NB4 (cell line): ENCODE data around the gene FPR3.

Experiments used
- MAX ChIP-seq: IDR thresholded peaks from 2 replicates; pipeline ENCODE4 v1.6.1; 2011; ENCODE audit warnings: low read depth, low read length
- POLR2A ChIP-seq: IDR thresholded peaks from 2 replicates; pipeline ENCODE4 v1.6.1; 2011; ENCODE audit warnings: mild to moderate bottlenecking; ENCODE audit not compliant: insufficient read length; ENCODE audit errors: extremely low read depth
- TF ChIP-seq, protein P1 (sequence below): IDR thresholded peaks from one replicate; pipeline ENCODE4 v1.5.1; 2012; ENCODE audit warnings: low read depth, low read length

- TF ChIP-seq, protein P1, sequence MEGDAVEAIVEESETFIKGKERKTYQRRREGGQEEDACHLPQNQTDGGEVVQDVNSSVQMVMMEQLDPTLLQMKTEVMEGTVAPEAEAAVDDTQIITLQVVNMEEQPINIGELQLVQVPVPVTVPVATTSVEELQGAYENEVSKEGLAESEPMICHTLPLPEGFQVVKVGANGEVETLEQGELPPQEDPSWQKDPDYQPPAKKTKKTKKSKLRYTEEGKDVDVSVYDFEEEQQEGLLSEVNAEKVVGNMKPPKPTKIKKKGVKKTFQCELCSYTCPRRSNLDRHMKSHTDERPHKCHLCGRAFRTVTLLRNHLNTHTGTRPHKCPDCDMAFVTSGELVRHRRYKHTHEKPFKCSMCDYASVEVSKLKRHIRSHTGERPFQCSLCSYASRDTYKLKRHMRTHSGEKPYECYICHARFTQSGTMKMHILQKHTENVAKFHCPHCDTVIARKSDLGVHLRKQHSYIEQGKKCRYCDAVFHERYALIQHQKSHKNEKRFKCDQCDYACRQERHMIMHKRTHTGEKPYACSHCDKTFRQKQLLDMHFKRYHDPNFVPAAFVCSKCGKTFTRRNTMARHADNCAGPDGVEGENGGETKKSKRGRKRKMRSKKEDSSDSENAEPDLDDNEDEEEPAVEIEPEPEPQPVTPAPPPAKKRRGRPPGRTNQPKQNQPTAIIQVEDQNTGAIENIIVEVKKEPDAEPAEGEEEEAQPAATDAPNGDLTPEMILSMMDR: no peak
- TF ChIP-seq POLR2A (no peak), MAX (no peak)
Observed at GRCh38 chr19:51781999-51782398, 13.0 kb upstream of the FPR3 start.
